Testis (tissue), 2 donors: Measurements from ENCODE around the gene GPR68.

ENCODE experiments used
- CTCF ChIP-seq, 3 experiments: fragments of 450-650 bp in 2 of 3; fragments of 200-600 bp in 1 of 3; sonication (generic) in 1 of 3; IDR thresholded peaks; one replicate each; pipeline ENCODE4 v1.5.1; 2016 to 2019; ENCODE audit warnings: antibody characterized with exemption in 3 of 3, mild to moderate bottlenecking in 2 of 3, moderate library complexity in 1 of 3
- POLR2A ChIP-seq: fragments of 450-650 bp; IDR thresholded peaks from one replicate; pipeline ENCODE4 v1.6.1; 2017; ENCODE audit warnings: antibody characterized with exemption, mild to moderate bottlenecking, moderate library complexity

- TF ChIP-seq CTCF (IDR thresholded peaks at IDR 0.05), result no peak
- TF ChIP-seq POLR2A, result no peak
Measured at GRCh38 chr14:91289464-91289863, 45.0 kb upstream of the GPR68 start.
